CD4-positive, CD25-positive, alpha-beta regulatory T cell (primary cell): ENCODE measurements around the gene ATG16L2. TPM values are rescaled to one million over a fixed set of nuclear protein-coding genes. Genes with fewer than 3 reads are reported as not detected.
"Not testable (repeated sequence)": the region's sequence is repeated elsewhere in the genome, so short reads cannot be mapped to it uniquely, and the experiment has no call there.

Source experiments
- ATAC-seq, 2 donors: fragments of 150-1000 bp; cut with Tn5 transposase; one replicate each; pipeline ENCODE4 v1.10.0; 2021; ENCODE audit warnings: low read depth in 2 of 2, moderate number of reproducible peaks in 2 of 2, moderate library complexity in 1 of 2
- DNase-seq, 3 donors: peaks; one replicate each; pipeline versions ENCODE4 v3.0.0 to v3.0.0-alpha.2; 2012 to 2022; ENCODE audit warnings: mixed read lengths in 1 of 3
- H3K27ac ChIP-seq: one replicate; pipeline ENCODE4 v1.7.0; 2013; ENCODE audit warnings: mild to moderate bottlenecking, low read length; ENCODE audit not compliant: insufficient read depth, poor library complexity, severe bottlenecking
- H3K27me3 ChIP-seq: one replicate; pipeline ENCODE4 v1.7.0; 2013; ENCODE audit warnings: low read length; ENCODE audit not compliant: control insufficient read depth, insufficient read depth
- H3K36me3 ChIP-seq: one replicate; pipeline ENCODE4 v1.7.0; 2013; ENCODE audit warnings: mild to moderate bottlenecking, low read length, moderate library complexity; ENCODE audit not compliant: control insufficient read depth, insufficient read depth
- H3K4me1 ChIP-seq: 2 replicates; pipeline ENCODE4 v1.7.0; 2013; ENCODE audit warnings: mild to moderate bottlenecking, low read length; ENCODE audit not compliant: insufficient read depth, control insufficient read depth, poor library complexity, severe bottlenecking
- H3K4me3 ChIP-seq: one replicate; pipeline ENCODE4 v1.7.0; 2013; ENCODE audit warnings: low read depth, mild to moderate bottlenecking, low read length, moderate library complexity
- H3K9me3 ChIP-seq, 2 experiments: 1 replicate in 1 of 2; 2 replicates in 1 of 2; pipeline ENCODE4 v1.7.0; 2013; ENCODE audit warnings: low read length in 2 of 2, mild to moderate bottlenecking in 1 of 2, moderate library complexity in 1 of 2; ENCODE audit not compliant: control insufficient read depth in 2 of 2
- H3K27ac Mint-ChIP-seq, 3 donors: one replicate each; pipeline ENCODE4 v1.8.0; 2020 to 2022; ENCODE audit warnings: mild to moderate bottlenecking in 3 of 3, mixed read lengths in 3 of 3, moderate library complexity in 2 of 3
- H3K27me3 Mint-ChIP-seq: one replicate; pipeline ENCODE4 v1.8.0; 2022; ENCODE audit warnings: mild to moderate bottlenecking, mixed read lengths
- H3K36me3 Mint-ChIP-seq: one replicate; pipeline ENCODE4 v1.8.0; 2020; ENCODE audit warnings: mixed read lengths
- H3K4me1 Mint-ChIP-seq, 4 donors: one replicate each; pipeline ENCODE4 v1.8.0; 2020 to 2022; ENCODE audit warnings: mixed read lengths in 4 of 4, mild to moderate bottlenecking in 1 of 4
- H3K4me3 Mint-ChIP-seq, 4 donors: one replicate each; pipeline ENCODE4 v1.8.0; 2020 to 2022; ENCODE audit warnings: mild to moderate bottlenecking in 4 of 4, mixed read lengths in 4 of 4, moderate library complexity in 3 of 4
- H3K9me3 Mint-ChIP-seq, 7 donors: one replicate each; pipeline ENCODE4 v1.8.0; 2020 to 2022; ENCODE audit warnings: mixed read lengths in 7 of 7, mild to moderate bottlenecking in 3 of 7, moderate library complexity in 2 of 7
- polyA plus RNA-seq, 4 donors: library from polyadenylated mRNA; unstranded; fragments of 300-500 nt; fragmentation: Illumina TruSeq; gene quantifications; one replicate each; pipeline ENCODE4 v1.2.3, GENCODE V29; 2021
- total RNA-seq: library from RNA; stranded (reverse); gene quantifications from one replicate; pipeline ENCODE4 v1.2.3, GENCODE V29; 2022

The ATG16L2 gene
- total and polyA plus RNA-seq, 5 donors from 2014 or later = 6.7 to 89.9 (median 11.1) TPM

DNA sequence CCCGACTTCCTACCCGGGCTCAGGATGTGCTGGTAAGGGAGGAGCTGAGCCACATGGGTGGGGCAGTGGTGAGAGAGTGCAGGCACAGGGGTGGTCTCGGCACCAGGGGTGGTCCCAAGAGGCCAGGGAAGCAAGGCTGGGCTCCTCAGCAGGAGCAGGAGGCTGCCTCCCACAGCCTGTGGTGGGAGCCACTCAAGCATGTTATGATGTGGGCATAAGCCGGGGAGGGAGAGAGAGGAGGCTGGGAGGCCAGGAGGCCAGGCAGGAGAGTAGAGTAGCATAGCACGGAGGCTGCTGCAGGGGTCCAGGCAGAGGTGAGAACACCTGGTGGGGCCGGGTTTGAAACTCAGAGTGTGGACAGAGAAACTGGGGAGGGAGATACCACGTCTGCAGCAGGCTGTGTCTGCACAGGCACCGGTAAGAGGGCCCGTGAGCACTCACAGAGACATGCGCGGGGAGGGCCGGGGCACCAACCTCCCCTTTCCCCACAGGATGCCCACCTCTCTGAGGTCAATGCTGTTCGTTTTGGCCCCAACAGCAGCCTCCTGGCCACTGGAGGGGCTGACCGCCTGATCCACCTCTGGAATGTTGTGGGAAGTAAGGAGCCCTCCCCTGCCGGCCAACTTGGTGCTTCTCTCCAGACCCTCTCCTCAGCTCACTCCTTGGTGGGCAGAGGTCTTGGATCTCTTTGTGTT is 10.7 kb downstream of the ATG16L2 start:
- H3K4me3 Mint-ChIP-seq = peak overlapping the region in 2 of 4 donors; percentile 68
- Histone ChIP-seq H3K27me3 (no peaks in the 10 kb centered on the region), H3K9me3 (no peaks in the 10 kb centered on the region), H3K4me1 (peaks cover 24% of the 10 kb centered on the region), H3K36me3 (peaks cover 41% of the 10 kb centered on the region), H3K4me3 (no peak overlapping the region), H3K27ac (no peak overlapping the region)
- H3K27me3 Mint-ChIP-seq = no peaks in the 10 kb centered on the region
- H3K36me3 Mint-ChIP-seq = peaks cover 9% of the 10 kb centered on the region
- ATAC-seq (no peak), DNase-seq (no peak)
- peaks cover 0 to 27% (median 12%) of the 10 kb centered on the region in 4 donors for H3K4me1 Mint-ChIP-seq
- H3K9me3 Mint-ChIP-seq = no peaks in the 10 kb centered on the region
- H3K27ac Mint-ChIP-seq = peak overlapping the region in 2 of 3 donors; percentile 32 to 85

GRCh38 chr11:72825661-72826060 is 11.4 kb downstream of the ATG16L2 start:
- Histone ChIP-seq H3K36me3 (peaks cover 38% of the 10 kb centered on the region), H3K4me3 (no peak overlapping the region), H3K4me1 (peaks cover 22% of the 10 kb centered on the region), H3K27ac (no peak overlapping the region), H3K27me3 (no peaks in the 10 kb centered on the region), H3K9me3 (no peaks in the 10 kb centered on the region)
- Mint-ChIP-seq H3K4me3 (peak overlapping the region in 1 of 4 donors; percentile 68), H3K9me3 (no peaks in the 10 kb centered on the region), H3K27me3 (no peaks in the 10 kb centered on the region), H3K36me3 (peaks cover 4% of the 10 kb centered on the region), H3K4me1 (peaks cover 0 to 24% (median 9%) of the 10 kb centered on the region in 4 donors), H3K27ac (peak overlapping the region in 2 of 3 donors; percentile 32 to 85)
- no peak for DNase-seq
- ATAC-seq = no peak

GRCh38 chr11:72826191-72826941 is 12.2 kb downstream of the ATG16L2 start:
- peak overlapping the region in 2 of 3 donors; percentile 46 to 56 for H3K27ac Mint-ChIP-seq
- Histone ChIP-seq H3K27ac (no peak overlapping the region), H3K36me3 (peaks cover 31% of the 10 kb centered on the region)

GRCh38 chr11:72826942-72827480 is 12.8 kb downstream of the ATG16L2 start:
- Mint-ChIP-seq H3K36me3 (peaks cover 4% of the 10 kb centered on the region), H3K4me3 (peak overlapping the region in 1 of 4 donors; percentile 38), H3K4me1 (peaks cover 0 to 23% (median 9%) of the 10 kb centered on the region in 4 donors), H3K27ac (peak overlapping the region; percentile 57 to 78 (median 69)), H3K9me3 (no peaks in the 10 kb centered on the region), H3K27me3 (no peaks in the 10 kb centered on the region)
- H3K4me1 ChIP-seq = peaks cover 10% of the 10 kb centered on the region
- H3K4me3 ChIP-seq = no peak overlapping the region
- H3K27me3 ChIP-seq = no peaks in the 10 kb centered on the region
- peak overlapping the region; percentile 55 for H3K27ac ChIP-seq
- no peak for ATAC-seq
- H3K36me3 ChIP-seq = peaks cover 31% of the 10 kb centered on the region
- no peaks in the 10 kb centered on the region for H3K9me3 ChIP-seq
- no peak for DNase-seq

More at GRCh38 chr11:72826191-72826941, 12.2 kb downstream of the ATG16L2 start:
- Mint-ChIP-seq H3K4me1 (peaks cover 0 to 20% (median 9%) of the 10 kb centered on the region in 4 donors), H3K4me3 (peak overlapping the region in 1 of 4 donors; percentile 68), H3K36me3 (peaks cover 4% of the 10 kb centered on the region), H3K27me3 (no peaks in the 10 kb centered on the region), H3K9me3 (no peaks in the 10 kb centered on the region)
- no peaks in the 10 kb centered on the region for H3K9me3 ChIP-seq
- no peak for ATAC-seq
- no peak for DNase-seq
- no peaks in the 10 kb centered on the region for H3K27me3 ChIP-seq
- H3K4me1 ChIP-seq = peaks cover 15% of the 10 kb centered on the region
- H3K4me3 ChIP-seq = no peak overlapping the region

DNA sequence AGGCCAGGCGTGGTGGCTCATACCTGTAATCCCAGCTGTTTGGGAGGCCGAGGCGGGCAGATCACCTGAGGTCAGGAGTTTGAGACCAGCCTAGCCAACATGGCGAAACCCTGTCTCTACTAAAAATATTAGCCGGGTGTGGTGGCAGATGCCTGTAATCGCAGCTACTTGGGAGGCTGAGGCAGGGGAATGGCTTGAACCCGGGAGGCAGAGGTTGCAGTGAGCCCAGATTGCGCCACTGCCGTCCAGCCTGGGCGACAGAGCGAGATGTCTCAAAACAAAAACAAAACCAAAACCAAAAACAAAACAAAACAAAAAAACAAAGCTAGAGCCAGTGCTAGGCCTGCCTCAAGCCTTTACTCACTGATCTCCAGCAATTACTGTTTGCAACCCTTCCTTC is 13.4 kb downstream of the ATG16L2 start:
- Mint-ChIP-seq H3K4me3 (peak overlapping the region in 2 of 4 donors; percentile 27 to 38), H3K27ac (peak overlapping the region; percentile 20 to 78 (median 57)), H3K4me1 (peaks cover 0 to 23% (median 9%) of the 10 kb centered on the region in 4 donors)
- Histone ChIP-seq H3K27ac (peak overlapping the region; percentile 55), H3K36me3 (peaks cover 31% of the 10 kb centered on the region)
- H3K27me3 ChIP-seq, H3K9me3 Mint-ChIP-seq, H3K27me3 Mint-ChIP-seq, H3K9me3 ChIP-seq, H3K4me3 ChIP-seq, H3K4me1 ChIP-seq, H3K36me3 Mint-ChIP-seq: not testable (repeated sequence)
- peak in 1 of 3 donors; percentile 29 for DNase-seq
- peak; percentile 21 to 42 for ATAC-seq

- peaks cover 0 to 22% (median 9%) of the 10 kb centered on the region in 4 donors for H3K4me1 Mint-ChIP-seq
- Histone ChIP-seq H3K9me3 (no peaks in the 10 kb centered on the region), H3K4me1 (peaks cover 6% of the 10 kb centered on the region), H3K36me3 (peaks cover 26% of the 10 kb centered on the region), H3K4me3 (no peak overlapping the region), H3K27me3 (no peaks in the 10 kb centered on the region), H3K27ac (peak overlapping the region; percentile 55)
- ATAC-seq = peak; percentile 9 to 11
- no peak for DNase-seq
- H3K27me3 Mint-ChIP-seq = no peaks in the 10 kb centered on the region
- H3K9me3 Mint-ChIP-seq = no peaks in the 10 kb centered on the region
- peaks cover 4% of the 10 kb centered on the region for H3K36me3 Mint-ChIP-seq
- peak overlapping the region in 2 of 4 donors; percentile 27 to 38 for H3K4me3 Mint-ChIP-seq
- peak overlapping the region; percentile 57 to 83 (median 78) for H3K27ac Mint-ChIP-seq
These were observed 13.9 kb downstream of the ATG16L2 start for GRCh38 chr11:72828081-72828567.

GRCh38 chr11:72828692-72829101 is 14.5 kb downstream of the ATG16L2 start:
- Mint-ChIP-seq H3K36me3 (peaks cover 4% of the 10 kb centered on the region), H3K4me3 (no peak overlapping the region), H3K9me3 (no peaks in the 10 kb centered on the region), H3K27me3 (no peaks in the 10 kb centered on the region), H3K4me1 (peaks cover 0 to 22% (median 9%) of the 10 kb centered on the region in 4 donors), H3K27ac (peak overlapping the region; percentile 36 to 83 (median 78))
- Histone ChIP-seq H3K27me3 (no peaks in the 10 kb centered on the region), H3K36me3 (peaks cover 22% of the 10 kb centered on the region), H3K4me3 (no peak overlapping the region), H3K27ac (no peak overlapping the region), H3K4me1 (peaks cover 6% of the 10 kb centered on the region), H3K9me3 (no peaks in the 10 kb centered on the region)
- ATAC-seq (no peak), DNase-seq (no peak)
